Measurements from ENCODE around the gene FRMD4A. TPM values are rescaled to one million over a fixed set of nuclear protein-coding genes. Genes with fewer than 3 reads are reported as not detected.
A peak's percentile ranks its signal among the peaks of the same experiment; 100 is the strongest.

The FRMD4A gene
- total and polyA plus RNA-seq, 2 experiments from 2014 or later = 3.7 to 12.6 TPM

GRCh38 chr10:13792006-13792405 is 538.7 kb downstream of the FRMD4A start:
- Histone ChIP-seq H3K36me3 (no peaks in the 10 kb centered on the region), H3K4me3 (no peak overlapping the region), H3K4me1 (ENCODE audit: low read depth) (no peaks in the 10 kb centered on the region), H3K9me3 (ENCODE audit: low read depth) (no peaks in the 10 kb centered on the region), H3K27me3 (no peaks in the 10 kb centered on the region), H3K27ac (no peak overlapping the region)
- no peak for DNase-seq (ENCODE audit: low read depth in 1 of 2, low spot score in 1 of 2)
- no peak for TF ChIP-seq CTCF (IDR thresholded peaks at IDR 0.05; ENCODE audit: low read depth, low read length)

GRCh38 chr10:13791483-13791882 is 539.2 kb downstream of the FRMD4A start:
- Histone ChIP-seq H3K36me3 (no peaks in the 10 kb centered on the region), H3K4me3 (no peak overlapping the region), H3K4me1 (ENCODE audit: low read depth) (no peaks in the 10 kb centered on the region), H3K27me3 (no peaks in the 10 kb centered on the region), H3K9me3 (ENCODE audit: low read depth) (no peaks in the 10 kb centered on the region), H3K27ac (no peak overlapping the region)
- DNase-seq (ENCODE audit: low read depth in 1 of 2, low spot score in 1 of 2) = no peak
- no peak for TF ChIP-seq CTCF (IDR thresholded peaks at IDR 0.05; ENCODE audit: low read depth, low read length)

- DNase-seq (ENCODE audit: low read depth in 1 of 2, low spot score in 1 of 2) = no peak
- Histone ChIP-seq H3K4me1 (ENCODE audit: low read depth) (no peaks in the 10 kb centered on the region), H3K27me3 (no peaks in the 10 kb centered on the region), H3K9me3 (ENCODE audit: low read depth) (no peaks in the 10 kb centered on the region), H3K4me3 (no peak overlapping the region), H3K36me3 (no peaks in the 10 kb centered on the region), H3K27ac (no peak overlapping the region)
- no peak for TF ChIP-seq CTCF (IDR thresholded peaks at IDR 0.05; ENCODE audit: low read depth, low read length)
Observed at GRCh38 chr10:13790196-13790595, 540.5 kb downstream of the FRMD4A start.

GRCh38 chr10:13789448-13789829 is 541.3 kb downstream of the FRMD4A start:
- Histone ChIP-seq H3K4me3 (no peak overlapping the region), H3K36me3 (no peaks in the 10 kb centered on the region), H3K9me3 (ENCODE audit: low read depth) (no peaks in the 10 kb centered on the region), H3K27ac (no peak overlapping the region), H3K4me1 (ENCODE audit: low read depth) (no peaks in the 10 kb centered on the region), H3K27me3 (no peaks in the 10 kb centered on the region)
- no peak for DNase-seq (ENCODE audit: low read depth in 1 of 2, low spot score in 1 of 2)
- TF ChIP-seq CTCF (IDR thresholded peaks at IDR 0.05; ENCODE audit: low read depth, low read length) = no peak

GRCh38 chr10:13788711-13789447 is 541.8 kb downstream of the FRMD4A start:
- Histone ChIP-seq H3K27me3 (no peaks in the 10 kb centered on the region), H3K4me1 (ENCODE audit: low read depth) (no peaks in the 10 kb centered on the region), H3K9me3 (ENCODE audit: low read depth) (no peaks in the 10 kb centered on the region), H3K4me3 (no peak overlapping the region), H3K36me3 (no peaks in the 10 kb centered on the region), H3K27ac (no peak overlapping the region)
- DNase-seq (ENCODE audit: low read depth in 1 of 2, low spot score in 1 of 2) = peak in 1 of 2 donors; percentile 70
- TF ChIP-seq CTCF (IDR thresholded peaks at IDR 0.05; ENCODE audit: low read depth, low read length) = no peak
